Globus pallidus (tissue), 1 donor: Measurements from ENCODE around the gene WDR53.
"Not testable (repeated sequence)": the region's sequence is repeated elsewhere in the genome, so short reads cannot be mapped to it uniquely, and the experiment has no call there.

ENCODE experiments used
- DNase-seq: peaks from one replicate; pipeline ENCODE4 v3.0.0-alpha.2; 2015; ENCODE audit warnings: low spot score

WDR53 gene

GRCh38 chr3:196568246-196569002 is at the start of gene WDR53, which contains the start of gene FBXO45:
TSS of gene WDR53 (minus strand) at chr3:196568554. CDS start at chr3:196561475, 7,079 bp downstream.
TSS of gene FBXO45 (plus strand) at chr3:196568660. CDS start at chr3:196568985, 325 bp downstream.
- DNase-seq = peak; percentile 92

GRCh38 chr3:196617256-196617655 is 48.9 kb upstream of the WDR53 start:
- no peak for DNase-seq

- DNase-seq = not testable (repeated sequence)
Observed at GRCh38 chr3:196615234-196615633, 46.9 kb upstream of the WDR53 start.

GRCh38 chr3:196611761-196612483 is 43.6 kb upstream of the WDR53 start:
- no peak for DNase-seq

GRCh38 chr3:196609805-196610515 is 41.6 kb upstream of the WDR53 start:
- DNase-seq = no peak

- DNase-seq = peak; percentile 77
Observed at GRCh38 chr3:196609343-196609775, 41.0 kb upstream of the WDR53 start.

- DNase-seq = no peak
Observed at GRCh38 chr3:196608693-196609092, 40.3 kb upstream of the WDR53 start.

- DNase-seq = no peak
Observed at GRCh38 chr3:196604548-196604947, 36.2 kb upstream of the WDR53 start.

- DNase-seq = no peak
Observed at GRCh38 chr3:196603683-196604082, 35.3 kb upstream of the WDR53 start.

- DNase-seq = no peak
Observed at GRCh38 chr3:196602673-196603072, 34.3 kb upstream of the WDR53 start.

GRCh38 chr3:196600359-196600758 is 32.0 kb upstream of the WDR53 start:
- DNase-seq = no peak

- no peak for DNase-seq
Observed at GRCh38 chr3:196599734-196600128, 31.4 kb upstream of the WDR53 start.

GRCh38 chr3:196597971-196598733 is 29.8 kb upstream of the WDR53 start:
- DNase-seq = not testable (repeated sequence)

GRCh38 chr3:196596355-196596754 is 28.0 kb upstream of the WDR53 start:
- DNase-seq = no peak

GRCh38 chr3:196590279-196590678 is 21.9 kb upstream of the WDR53 start:
- DNase-seq = no peak

- DNase-seq = no peak
Observed at GRCh38 chr3:196585044-196585757, 16.8 kb upstream of the WDR53 start.

GRCh38 chr3:196572389-196572788 is 4.0 kb upstream of the WDR53 start:
- DNase-seq = no peak

GRCh38 chr3:196570332-196570731 is 2.0 kb upstream of the WDR53 start:
- not testable (repeated sequence) for DNase-seq

GRCh38 chr3:196569003-196569516 is 706 bp upstream of the WDR53 start:
- DNase-seq = peak; percentile 20

GRCh38 chr3:196563721-196564225 is 4.6 kb downstream of the WDR53 start:
- no peak for DNase-seq

- DNase-seq = no peak
Observed at GRCh38 chr3:196559826-196560225, 8.5 kb downstream of the WDR53 start.
